Superior temporal gyrus (tissue), 1 donor: ENCODE results near the gene PDZRN3.
A peak's percentile ranks its signal among the peaks of the same experiment; 100 is the strongest.

Source experiments
- DNase-seq: peaks from one replicate; pipeline ENCODE4 v3.0.0-alpha.2; 2016; ENCODE audit errors: extremely low spot score

The PDZRN3 gene

GRCh38 chr3:73523661-73524060 lies 101.1 kb downstream of the PDZRN3 start:
- DNase-seq, result no peak

GRCh38 chr3:73521734-73522336 lies 102.9 kb downstream of the PDZRN3 start:
- no peak for DNase-seq

GRCh38 chr3:73520931-73521461 lies 103.7 kb downstream of the PDZRN3 start:
- peak; percentile 64 for DNase-seq

- DNase-seq, result no peak
Measured at GRCh38 chr3:73516631-73517030, 108.1 kb downstream of the PDZRN3 start.

GRCh38 chr3:73513260-73513659 lies 111.5 kb downstream of the PDZRN3 start:
- DNase-seq, result no peak

GRCh38 chr3:73511571-73512525 lies 112.9 kb downstream of the PDZRN3 start:
- peak; percentile 71 for DNase-seq

GRCh38 chr3:73510784-73511183 lies 114.0 kb downstream of the PDZRN3 start:
- no peak for DNase-seq

- no peak for DNase-seq
Measured at GRCh38 chr3:73510334-73510733, 114.4 kb downstream of the PDZRN3 start.

GRCh38 chr3:73509816-73510215 lies 114.9 kb downstream of the PDZRN3 start:
- DNase-seq, result no peak

GRCh38 chr3:73509066-73509465 lies 115.7 kb downstream of the PDZRN3 start:
- no peak for DNase-seq

GRCh38 chr3:73508330-73508954 lies 116.3 kb downstream of the PDZRN3 start:
- DNase-seq, result peak; percentile 91

- no peak for DNase-seq
Measured at GRCh38 chr3:73504852-73505251, 119.9 kb downstream of the PDZRN3 start.

- no peak for DNase-seq
Measured at GRCh38 chr3:73504239-73504638, 120.5 kb downstream of the PDZRN3 start.

GRCh38 chr3:73503781-73504180 lies 121.0 kb downstream of the PDZRN3 start:
- DNase-seq, result no peak

- DNase-seq, result peak; percentile 88
Measured at GRCh38 chr3:73502609-73503583, 121.8 kb downstream of the PDZRN3 start.

- DNase-seq, result no peak
Measured at GRCh38 chr3:73500321-73500720, 124.4 kb downstream of the PDZRN3 start.

- no peak for DNase-seq
Measured at GRCh38 chr3:73499787-73500186, 125.0 kb downstream of the PDZRN3 start.

- DNase-seq, result no peak
Measured at GRCh38 chr3:73498764-73499622, 125.7 kb downstream of the PDZRN3 start.

GRCh38 chr3:73497646-73498406 lies 126.9 kb downstream of the PDZRN3 start:
- DNase-seq, result no peak
